ENCODE results near the gene ADAM8. TPM values are rescaled to one million over a fixed set of nuclear protein-coding genes. Genes with fewer than 3 reads are reported as not detected.

The ADAM8 gene
- total and polyA plus RNA-seq, 4 donors, result 4.4 to 79.2 (median 27.4) TPM

DNA sequence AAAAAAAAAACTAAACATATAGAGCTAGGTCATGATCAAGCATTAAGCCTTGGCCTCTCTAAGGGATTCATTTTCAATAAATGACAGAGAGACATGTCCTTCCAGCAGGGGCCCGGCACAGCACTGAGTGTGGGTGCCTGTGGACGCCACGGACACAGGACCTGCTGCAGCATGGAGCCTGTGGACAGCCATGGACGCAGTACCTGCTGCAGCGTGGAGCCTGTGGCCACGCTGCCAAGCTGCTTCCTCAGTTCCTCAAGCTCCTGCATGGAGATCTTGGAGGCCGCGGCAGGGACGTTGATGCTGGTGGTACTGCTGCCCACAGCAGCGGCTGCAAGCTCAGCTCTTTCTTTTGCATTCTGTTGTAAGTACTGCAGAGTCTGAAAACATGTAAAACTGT is 22.6 kb upstream of the ADAM8 start:
- Histone ChIP-seq H3K4me1 (ENCODE audit: control insufficient read depth in 5 of 5, insufficient read depth in 5 of 5, low read length in 5 of 5) (no peaks in the 10 kb centered on the region), H3K9me3 (ENCODE audit: control insufficient read depth in 4 of 4, insufficient read depth in 3 of 4, low read length in 3 of 4) (no peaks in the 10 kb centered on the region), H3K36me3 (ENCODE audit: control insufficient read depth in 4 of 4, insufficient read depth in 4 of 4, low read length in 4 of 4) (peaks cover 22 to 56% (median 43%) of the 10 kb centered on the region in 4 donors), H3K27ac (ENCODE audit: low read depth in 1 of 2, low read length in 1 of 2) (no peak overlapping the region), H3K27me3 (ENCODE audit: control insufficient read depth in 3 of 3, insufficient read depth in 3 of 3, low read length in 2 of 3) (no peaks in the 10 kb centered on the region), H3K9ac (ENCODE audit: insufficient read depth in 1 of 2, low read length in 2 of 2) (no peak overlapping the region), H3K4me3 (no peak overlapping the region)
- TF ChIP-seq, protein P1, sequence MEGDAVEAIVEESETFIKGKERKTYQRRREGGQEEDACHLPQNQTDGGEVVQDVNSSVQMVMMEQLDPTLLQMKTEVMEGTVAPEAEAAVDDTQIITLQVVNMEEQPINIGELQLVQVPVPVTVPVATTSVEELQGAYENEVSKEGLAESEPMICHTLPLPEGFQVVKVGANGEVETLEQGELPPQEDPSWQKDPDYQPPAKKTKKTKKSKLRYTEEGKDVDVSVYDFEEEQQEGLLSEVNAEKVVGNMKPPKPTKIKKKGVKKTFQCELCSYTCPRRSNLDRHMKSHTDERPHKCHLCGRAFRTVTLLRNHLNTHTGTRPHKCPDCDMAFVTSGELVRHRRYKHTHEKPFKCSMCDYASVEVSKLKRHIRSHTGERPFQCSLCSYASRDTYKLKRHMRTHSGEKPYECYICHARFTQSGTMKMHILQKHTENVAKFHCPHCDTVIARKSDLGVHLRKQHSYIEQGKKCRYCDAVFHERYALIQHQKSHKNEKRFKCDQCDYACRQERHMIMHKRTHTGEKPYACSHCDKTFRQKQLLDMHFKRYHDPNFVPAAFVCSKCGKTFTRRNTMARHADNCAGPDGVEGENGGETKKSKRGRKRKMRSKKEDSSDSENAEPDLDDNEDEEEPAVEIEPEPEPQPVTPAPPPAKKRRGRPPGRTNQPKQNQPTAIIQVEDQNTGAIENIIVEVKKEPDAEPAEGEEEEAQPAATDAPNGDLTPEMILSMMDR (IDR thresholded peaks at IDR 0.05; ENCODE audit: control extremely low read depth, extremely low read depth), result no peak
- DNase-seq, result no peak
- 90 to 91% methylated on average over 10 of the region's 10 CpGs for WGBS, 2 donors
- no peak for ATAC-seq (ENCODE audit: insufficient read depth, low FRiP score)

DNA sequence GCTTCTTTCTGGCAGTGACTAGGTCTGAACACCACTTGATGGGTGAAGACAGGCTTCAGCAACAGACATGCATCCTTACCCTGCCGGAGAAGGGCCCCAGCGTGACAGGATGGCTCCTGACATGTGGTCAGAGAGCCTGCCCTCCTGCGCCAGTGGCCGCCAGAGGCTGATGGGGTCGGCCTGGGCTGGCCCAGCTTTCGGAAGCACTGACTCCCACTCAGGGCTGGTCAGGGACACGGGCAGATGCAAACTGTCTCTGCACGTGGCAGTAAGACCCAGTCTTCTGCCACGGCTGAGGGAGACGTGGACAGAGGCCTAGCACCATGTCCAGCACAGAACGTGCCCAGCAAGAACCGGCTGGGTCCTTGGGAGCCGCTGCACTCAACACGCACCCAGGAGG is 21.8 kb upstream of the ADAM8 start:
- DNase-seq (no peak), ATAC-seq (ENCODE audit: insufficient read depth, low FRiP score) (no peak)
- Histone ChIP-seq H3K9me3 (ENCODE audit: control insufficient read depth in 4 of 4, insufficient read depth in 3 of 4, low read length in 3 of 4) (no peaks in the 10 kb centered on the region), H3K27me3 (ENCODE audit: control insufficient read depth in 3 of 3, insufficient read depth in 3 of 3, low read length in 2 of 3) (no peaks in the 10 kb centered on the region), H3K4me3 (no peak overlapping the region), H3K36me3 (ENCODE audit: control insufficient read depth in 4 of 4, insufficient read depth in 4 of 4, low read length in 4 of 4) (peaks cover 22 to 62% (median 46%) of the 10 kb centered on the region in 4 donors), H3K27ac (ENCODE audit: low read depth in 1 of 2, low read length in 1 of 2) (no peak overlapping the region), H3K9ac (ENCODE audit: insufficient read depth in 1 of 2, low read length in 2 of 2) (no peak overlapping the region), H3K4me1 (ENCODE audit: control insufficient read depth in 5 of 5, insufficient read depth in 5 of 5, low read length in 5 of 5) (no peaks in the 10 kb centered on the region)
- 95% methylated on average over 14 of the region's 14 CpGs for WGBS, 2 donors
- TF ChIP-seq, protein P1 (IDR thresholded peaks at IDR 0.05; ENCODE audit: control extremely low read depth, extremely low read depth), result no peak

DNA sequence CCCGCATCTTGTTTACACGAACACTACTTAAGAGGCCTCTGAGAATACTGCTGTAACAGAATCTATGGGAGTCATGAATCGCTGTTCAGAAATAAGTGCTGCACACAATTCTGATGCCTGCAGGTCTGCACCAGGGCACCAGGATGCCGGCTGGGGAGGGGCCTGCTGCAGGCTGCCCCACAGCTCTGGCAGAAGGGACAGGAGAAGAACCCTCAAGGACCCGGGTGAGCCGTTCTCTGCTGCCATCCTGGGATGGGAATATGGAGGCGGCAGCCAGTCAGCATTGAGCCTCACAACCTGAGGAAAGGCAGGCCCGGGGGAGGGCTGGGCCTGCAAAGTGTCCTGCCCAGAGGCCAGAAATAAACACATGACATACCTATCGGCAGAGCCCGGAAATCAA is 20.8 kb upstream of the ADAM8 start:
- TF ChIP-seq, protein P1 (IDR thresholded peaks at IDR 0.05; ENCODE audit: control extremely low read depth, extremely low read depth), result no peak
- H3K9ac ChIP-seq (ENCODE audit: insufficient read depth in 1 of 2, low read length in 2 of 2), result no peak overlapping the region
- ATAC-seq (ENCODE audit: insufficient read depth, low FRiP score), result no peak
- no peak overlapping the region for H3K4me3 ChIP-seq
- no peak for DNase-seq
- no peak overlapping the region for H3K27ac ChIP-seq (ENCODE audit: low read depth in 1 of 2, low read length in 1 of 2)
- no peaks in the 10 kb centered on the region for H3K27me3 ChIP-seq (ENCODE audit: control insufficient read depth in 3 of 3, insufficient read depth in 3 of 3, low read length in 2 of 3)
- WGBS, 2 donors, result 96% methylated on average over 10 of the region's 10 CpGs
- no peaks in the 10 kb centered on the region for H3K4me1 ChIP-seq (ENCODE audit: control insufficient read depth in 5 of 5, insufficient read depth in 5 of 5, low read length in 5 of 5)
- peaks cover 22 to 71% (median 47%) of the 10 kb centered on the region in 4 donors for H3K36me3 ChIP-seq (ENCODE audit: control insufficient read depth in 4 of 4, insufficient read depth in 4 of 4, low read length in 4 of 4)
- no peaks in the 10 kb centered on the region for H3K9me3 ChIP-seq (ENCODE audit: control insufficient read depth in 4 of 4, insufficient read depth in 3 of 4, low read length in 3 of 4)
